ENCODE results near the gene TMEM50B. TPM values are rescaled to one million over a fixed set of nuclear protein-coding genes. Genes with fewer than 3 reads are reported as not detected.

TMEM50B gene
- total RNA-seq, 3 donors from 2014 or later (not counting 1 experiment from before 2014, with no cell fraction given) = 34.5 to 42.1 (median 40.5) TPM

- Histone ChIP-seq H3K9me3 (ENCODE audit: control insufficient read depth, insufficient read depth, low read length) (no peaks in the 10 kb centered on the region), H3K36me3 (ENCODE audit: control insufficient read depth, insufficient read depth, low read length) (no peaks in the 10 kb centered on the region), H3K27me3 (ENCODE audit: control insufficient read depth, insufficient read depth, low read length) (no peaks in the 10 kb centered on the region), H3K4me1 (ENCODE audit: control insufficient read depth, insufficient read depth, low read length) (no peaks in the 10 kb centered on the region), H3K4me3 (ENCODE audit: low read length) (no peak overlapping the region), H3K27ac (ENCODE audit: low read length) (no peak overlapping the region)
- no peak for DNase-seq
- no peaks in the 10 kb centered on the region for H3K9me3 Mint-ChIP-seq
- H3K4me1 Mint-ChIP-seq = no peaks in the 10 kb centered on the region
- no peaks in the 10 kb centered on the region for H3K36me3 Mint-ChIP-seq
- no peak overlapping the region for H3K27ac Mint-ChIP-seq
- intact Hi-C loops (cut with micrococcal nuclease) = no loop called here
- peaks cover 58 to 66% of the 10 kb centered on the region in 2 donors for H3K27me3 Mint-ChIP-seq (ENCODE audit: low read depth in 2 of 2)
- no peak for TF ChIP-seq CTCF (IDR thresholded peaks at IDR 0.05)
- H3K4me3 Mint-ChIP-seq = no peak overlapping the region
- WGBS (ENCODE audit: insufficient coverage) = 97% methylated on average over 11 of the region's 12 CpGs
- ATAC-seq = no peak
These were observed 60.1 kb downstream of the TMEM50B start for GRCh38 chr21:33419538-33420123.

- peaks cover 53 to 57% of the 10 kb centered on the region in 2 donors for H3K27me3 Mint-ChIP-seq (ENCODE audit: low read depth in 2 of 2)
- no peak overlapping the region for H3K4me3 ChIP-seq (ENCODE audit: low read length)
- H3K36me3 Mint-ChIP-seq = no peaks in the 10 kb centered on the region
- no peaks in the 10 kb centered on the region for H3K4me1 ChIP-seq (ENCODE audit: control insufficient read depth, insufficient read depth, low read length)
- no peak overlapping the region for H3K27ac ChIP-seq (ENCODE audit: low read length)
- no peaks in the 10 kb centered on the region for H3K27me3 ChIP-seq (ENCODE audit: control insufficient read depth, insufficient read depth, low read length)
- no peak overlapping the region for H3K27ac Mint-ChIP-seq
- H3K4me1 Mint-ChIP-seq = no peaks in the 10 kb centered on the region
- H3K9me3 Mint-ChIP-seq = no peaks in the 10 kb centered on the region
- no peaks in the 10 kb centered on the region for H3K36me3 ChIP-seq (ENCODE audit: control insufficient read depth, insufficient read depth, low read length)
- TF ChIP-seq CTCF (IDR thresholded peaks at IDR 0.05) = no peak
- no peak overlapping the region for H3K4me3 Mint-ChIP-seq
- intact Hi-C loops (cut with micrococcal nuclease) = no loop called here
- 91% methylated on average over 2 of the region's 2 CpGs for WGBS (ENCODE audit: insufficient coverage)
- no peak for ATAC-seq
- H3K9me3 ChIP-seq (ENCODE audit: control insufficient read depth, insufficient read depth, low read length) = no peaks in the 10 kb centered on the region
- no peak for DNase-seq
These were observed 61.1 kb downstream of the TMEM50B start for GRCh38 chr21:33418691-33419090.

- intact Hi-C loops (cut with micrococcal nuclease) = no loop called here
- Histone ChIP-seq H3K27ac (ENCODE audit: low read length) (no peak overlapping the region), H3K9me3 (ENCODE audit: control insufficient read depth, insufficient read depth, low read length) (no peaks in the 10 kb centered on the region), H3K4me1 (ENCODE audit: control insufficient read depth, insufficient read depth, low read length) (peaks cover 11% of the 10 kb centered on the region), H3K36me3 (ENCODE audit: control insufficient read depth, insufficient read depth, low read length) (no peaks in the 10 kb centered on the region), H3K27me3 (ENCODE audit: control insufficient read depth, insufficient read depth, low read length) (peaks cover 13% of the 10 kb centered on the region), H3K4me3 (ENCODE audit: low read length) (no peak overlapping the region)
- DNase-seq (no peak), ATAC-seq (no peak)
- Mint-ChIP-seq H3K4me1 (peaks cover 0 to 7% of the 10 kb centered on the region in 2 donors), H3K27me3 (ENCODE audit: low read depth in 2 of 2) (peaks cover 65 to 69% of the 10 kb centered on the region in 2 donors), H3K27ac (no peak overlapping the region), H3K4me3 (no peak overlapping the region), H3K9me3 (no peaks in the 10 kb centered on the region), H3K36me3 (no peaks in the 10 kb centered on the region)
- 81% methylated on average over 11 of the region's 11 CpGs for WGBS (ENCODE audit: insufficient coverage)
- TF ChIP-seq CTCF (IDR thresholded peaks at IDR 0.05) = no peak
These were observed 64.8 kb downstream of the TMEM50B start for GRCh38 chr21:33414926-33415325.

GRCh38 chr21:33414068-33414467 is 65.7 kb downstream of the TMEM50B start:
- no peaks in the 10 kb centered on the region for H3K36me3 ChIP-seq (ENCODE audit: control insufficient read depth, insufficient read depth, low read length)
- 91% methylated on average over 14 of the region's 14 CpGs for WGBS (ENCODE audit: insufficient coverage)
- peaks cover 0 to 7% of the 10 kb centered on the region in 2 donors for H3K4me1 Mint-ChIP-seq
- peaks cover 64 to 69% of the 10 kb centered on the region in 2 donors for H3K27me3 Mint-ChIP-seq (ENCODE audit: low read depth in 2 of 2)
- H3K4me3 Mint-ChIP-seq = no peak overlapping the region
- intact Hi-C loops (cut with micrococcal nuclease) = no loop called here
- no peak overlapping the region for H3K27ac ChIP-seq (ENCODE audit: low read length)
- H3K27me3 ChIP-seq (ENCODE audit: control insufficient read depth, insufficient read depth, low read length) = peaks cover 13% of the 10 kb centered on the region
- TF ChIP-seq CTCF (IDR thresholded peaks at IDR 0.05) = no peak
- no peak overlapping the region for H3K4me3 ChIP-seq (ENCODE audit: low read length)
- DNase-seq (no peak), ATAC-seq (no peak)
- peaks cover 11% of the 10 kb centered on the region for H3K4me1 ChIP-seq (ENCODE audit: control insufficient read depth, insufficient read depth, low read length)
- no peaks in the 10 kb centered on the region for H3K9me3 Mint-ChIP-seq
- H3K27ac Mint-ChIP-seq = no peak overlapping the region
- H3K36me3 Mint-ChIP-seq = no peaks in the 10 kb centered on the region
- H3K9me3 ChIP-seq (ENCODE audit: control insufficient read depth, insufficient read depth, low read length) = no peaks in the 10 kb centered on the region

Measured in natural killer cell (primary cell).